BJ (cell line): ENCODE data around the gene CUX1. TPM values are rescaled to one million over a fixed set of nuclear protein-coding genes. Genes with fewer than 3 reads are reported as not detected.

Experiments used
- CTCF ChIA-PET: fragments of 350-600 bp; formaldehyde crosslinking; extraction: SDS; loops from one replicate; lab custom pipeline; 2021; ENCODE audit warnings: antibody characterized with exemption, inconsistent platforms; lab: Yijun Ruan, JAX
- POLR2A ChIA-PET: fragments of 300-600 bp; sonication (Branson Sonifier 250); formaldehyde crosslinking; extraction: SDS; loops from one replicate; lab custom pipeline; 2021; ENCODE audit warnings: antibody characterized with exemption; lab: Charles Lee
- DNase-seq: peaks from one replicate; pipeline ENCODE4 v3.0.0-alpha.2; 2011; ENCODE audit warnings: low read depth
- H3K27me3 ChIP-seq: 2 replicates; pipeline ENCODE4 v1.6.0; 2011; ENCODE audit warnings: low read length; ENCODE audit not compliant: control insufficient read depth, insufficient read depth
- H3K36me3 ChIP-seq: 2 replicates; pipeline ENCODE4 v1.5.1; 2011; ENCODE audit warnings: low read length; ENCODE audit not compliant: control insufficient read depth, insufficient read depth
- H3K4me3 ChIP-seq: 2 replicates; pipeline ENCODE4 v1.5.1; 2011; ENCODE audit warnings: low read depth, mild to moderate bottlenecking, control low read depth, low read length
- polyA plus RNA-seq: library from polyadenylated mRNA; depleted of rRNA; stranded (reverse); fragments of >200 nt; gene quantifications from 2 replicates; pipeline ENCODE4 v1.2.3, GENCODE V29; 2011
- TF ChIP-seq, protein P1 (sequence below): IDR thresholded peaks from 2 replicates; pipeline ENCODE4 v1.5.1; 2011; ENCODE audit warnings: low read depth, mild to moderate bottlenecking, control low read depth, inconsistent platforms, low read length, moderate library complexity; ENCODE audit not compliant: insufficient read depth

CUX1 gene
- polyA plus RNA-seq, 1 experiment: 36.5 TPM

DNA sequence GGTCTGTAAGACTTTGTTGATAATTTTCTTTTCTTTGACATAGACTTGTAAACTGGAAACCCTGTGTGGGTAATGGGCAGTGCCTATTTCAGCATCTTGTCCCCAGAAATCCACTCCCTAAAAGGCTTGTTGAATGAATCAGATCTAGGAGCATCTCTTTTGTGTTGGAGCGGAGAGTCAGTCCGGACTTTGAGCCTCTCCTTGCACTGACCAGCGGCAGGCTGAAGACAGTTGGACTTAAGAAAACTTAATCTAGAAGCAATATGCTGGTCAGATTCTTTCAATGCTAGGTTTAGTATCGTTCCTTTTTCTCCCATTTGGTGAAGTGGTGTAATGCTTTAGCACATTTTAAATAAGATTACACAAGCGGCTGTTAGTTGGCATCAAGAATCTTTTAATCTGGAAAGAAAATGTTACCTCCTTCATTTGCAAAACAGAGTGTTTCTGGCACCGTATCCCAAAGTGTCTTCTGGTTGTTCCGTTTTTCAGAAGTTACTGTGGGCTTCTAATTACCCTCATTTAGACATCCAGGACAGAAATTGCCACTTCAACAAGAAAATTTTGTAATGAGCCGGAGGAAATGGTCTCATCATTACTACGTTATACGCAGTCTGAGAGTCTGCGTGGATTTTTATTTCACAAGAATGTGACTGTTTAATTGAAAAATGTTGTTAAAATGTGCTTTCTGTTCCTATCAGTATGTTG, 74.7 kb downstream of the CUX1 start:
- no peak overlapping the region for H3K4me3 ChIP-seq
- TF ChIP-seq, protein P1, sequence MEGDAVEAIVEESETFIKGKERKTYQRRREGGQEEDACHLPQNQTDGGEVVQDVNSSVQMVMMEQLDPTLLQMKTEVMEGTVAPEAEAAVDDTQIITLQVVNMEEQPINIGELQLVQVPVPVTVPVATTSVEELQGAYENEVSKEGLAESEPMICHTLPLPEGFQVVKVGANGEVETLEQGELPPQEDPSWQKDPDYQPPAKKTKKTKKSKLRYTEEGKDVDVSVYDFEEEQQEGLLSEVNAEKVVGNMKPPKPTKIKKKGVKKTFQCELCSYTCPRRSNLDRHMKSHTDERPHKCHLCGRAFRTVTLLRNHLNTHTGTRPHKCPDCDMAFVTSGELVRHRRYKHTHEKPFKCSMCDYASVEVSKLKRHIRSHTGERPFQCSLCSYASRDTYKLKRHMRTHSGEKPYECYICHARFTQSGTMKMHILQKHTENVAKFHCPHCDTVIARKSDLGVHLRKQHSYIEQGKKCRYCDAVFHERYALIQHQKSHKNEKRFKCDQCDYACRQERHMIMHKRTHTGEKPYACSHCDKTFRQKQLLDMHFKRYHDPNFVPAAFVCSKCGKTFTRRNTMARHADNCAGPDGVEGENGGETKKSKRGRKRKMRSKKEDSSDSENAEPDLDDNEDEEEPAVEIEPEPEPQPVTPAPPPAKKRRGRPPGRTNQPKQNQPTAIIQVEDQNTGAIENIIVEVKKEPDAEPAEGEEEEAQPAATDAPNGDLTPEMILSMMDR: no peak
- ChIA-PET CTCF (no interaction called here), POLR2A (no interaction called here)
- H3K36me3 ChIP-seq: no peaks in the 10 kb centered on the region
- DNase-seq: no peak
- no peaks in the 10 kb centered on the region for H3K27me3 ChIP-seq

DNA sequence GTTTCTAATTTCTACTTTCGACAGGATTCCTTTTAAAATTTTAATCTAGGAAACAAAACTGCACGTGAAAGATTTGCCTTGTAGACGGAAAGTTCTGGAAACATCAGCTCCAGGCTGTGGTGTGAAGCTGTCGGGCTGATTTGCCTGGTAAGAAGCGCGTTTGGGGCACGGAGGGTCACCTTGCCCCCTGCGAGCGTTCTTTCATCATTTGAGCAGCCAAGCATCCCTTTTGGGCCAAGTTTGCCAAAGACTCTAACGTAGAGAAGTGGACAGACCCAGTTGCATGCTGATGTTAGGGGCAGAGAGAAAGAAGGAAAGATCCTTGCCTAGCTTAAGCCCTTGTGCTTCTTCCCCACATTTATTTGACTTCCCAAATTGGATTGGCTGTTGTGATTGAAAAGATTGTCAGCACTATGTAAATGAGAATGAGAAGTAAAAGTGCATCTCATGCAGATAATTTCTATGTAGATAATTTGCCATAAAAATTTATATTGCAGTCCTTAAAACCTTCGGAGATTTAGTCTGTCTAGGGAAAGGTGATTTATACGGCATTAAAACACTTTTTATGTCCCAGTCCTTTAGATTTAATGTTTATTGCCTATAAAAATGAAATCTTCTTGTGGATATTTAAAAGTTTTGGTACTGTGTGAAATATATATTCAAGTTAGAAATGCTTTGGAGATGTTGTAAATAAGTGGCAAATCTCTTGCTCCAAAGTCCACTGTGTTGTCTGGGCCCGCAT, 76.1 kb downstream of the CUX1 start:
- TF ChIP-seq, protein P1: no peak

DNA sequence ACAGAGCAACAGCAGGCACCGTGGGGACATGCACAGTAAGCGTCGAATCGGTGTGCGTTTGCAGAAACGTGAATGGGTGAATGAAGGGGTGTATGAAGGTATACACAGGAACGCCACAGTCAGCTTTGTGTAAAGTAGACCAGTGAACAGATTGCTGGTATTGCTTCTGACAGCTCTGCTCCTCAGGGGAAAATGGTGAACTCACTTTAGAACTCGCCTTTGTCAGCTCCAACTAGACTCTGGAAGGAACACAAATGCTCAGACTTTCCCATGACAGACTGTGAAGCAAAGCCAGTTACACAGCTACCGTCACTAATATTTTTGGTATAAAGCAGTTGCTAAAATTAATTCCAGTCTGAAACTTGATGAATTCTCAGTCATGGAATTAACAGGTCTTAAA, 78.9 kb downstream of the CUX1 start:
- TF ChIP-seq, protein P1: no peak
- DNase-seq: no peak
- Histone ChIP-seq H3K27me3 (no peaks in the 10 kb centered on the region), H3K36me3 (no peaks in the 10 kb centered on the region), H3K4me3 (no peak overlapping the region)
- CTCF ChIA-PET: no interaction called here
- POLR2A ChIA-PET: no interaction called here

More for the DNA sequence above, 76.1 kb downstream of the CUX1 start:
- POLR2A ChIA-PET: interaction anchor here (1.1 kb wide), 1 partner anchor 44 kb away, joined by 4 read pairs; no protein-coding TSS in a partner anchor
- H3K4me3 ChIP-seq: no peak overlapping the region
- H3K27me3 ChIP-seq: no peaks in the 10 kb centered on the region
- H3K36me3 ChIP-seq: no peaks in the 10 kb centered on the region
- no peak for DNase-seq
- CTCF ChIA-PET: interaction anchor here (0.7 kb wide), 1 partner anchor 77 kb away, joined by 3 read pairs; no protein-coding TSS in a partner anchor

DNA sequence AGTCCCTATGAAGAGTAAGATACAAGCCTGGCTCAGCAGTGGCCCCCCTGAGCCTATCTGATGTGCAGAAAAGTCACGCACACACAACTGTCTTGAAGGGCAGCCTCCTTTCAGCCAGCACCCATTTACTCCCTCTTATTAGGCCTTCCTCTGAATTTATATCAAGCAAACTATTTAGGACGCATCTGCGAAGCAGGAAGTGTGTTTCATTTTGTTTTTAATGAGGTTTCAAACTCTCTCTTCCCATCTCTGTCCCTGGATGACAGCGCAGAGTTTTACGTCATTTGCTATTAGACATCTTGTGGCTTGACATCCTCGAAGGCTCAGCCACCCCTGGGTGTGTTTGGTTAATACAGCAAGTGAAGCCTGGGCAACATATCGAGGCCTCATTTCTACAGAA, 79.5 kb downstream of the CUX1 start:
- H3K27me3 ChIP-seq: no peaks in the 10 kb centered on the region
- TF ChIP-seq, protein P1: no peak
- no peaks in the 10 kb centered on the region for H3K36me3 ChIP-seq
- CTCF ChIA-PET: no interaction called here
- no peak overlapping the region for H3K4me3 ChIP-seq
- POLR2A ChIA-PET: no interaction called here
- no peak for DNase-seq

DNA sequence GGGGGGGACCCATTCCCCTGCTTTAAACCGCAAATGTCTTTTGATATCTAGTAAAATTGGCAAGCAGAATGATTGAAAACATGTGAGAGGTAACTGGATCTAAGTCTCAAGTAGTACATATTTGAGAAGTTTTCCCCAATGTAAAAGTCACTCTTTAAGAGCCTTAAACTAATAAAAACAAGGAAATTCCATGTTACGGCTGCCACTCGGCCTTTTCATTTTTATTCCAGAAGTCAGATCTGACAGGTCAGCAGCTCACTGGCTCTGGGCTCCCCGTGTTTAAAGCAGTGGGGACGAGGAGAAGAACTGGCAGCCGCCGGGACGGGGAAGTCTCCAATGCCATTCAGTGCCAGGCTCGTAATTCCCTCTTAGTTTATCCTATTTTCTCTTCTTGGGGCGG, 80.7 kb downstream of the CUX1 start:
- CTCF ChIA-PET: interaction anchor here (0.6 kb wide), 1 partner anchor 572 kb away, joined by 3 read pairs; no protein-coding TSS in a partner anchor
- no peaks in the 10 kb centered on the region for H3K27me3 ChIP-seq
- no peak overlapping the region for H3K4me3 ChIP-seq
- H3K36me3 ChIP-seq: no peaks in the 10 kb centered on the region
- TF ChIP-seq, protein P1: no peak
- DNase-seq: no peak
- POLR2A ChIA-PET: interaction anchor here (0.5 kb wide), 1 partner anchor 26 kb away, joined by 4 read pairs; no protein-coding TSS in a partner anchor
